Measurements from ENCODE around the gene DST. TPM values are rescaled to one million over a fixed set of nuclear protein-coding genes. Genes with fewer than 3 reads are reported as not detected.

DST gene
- total and polyA plus RNA-seq, 2 of the 8 experiments (the other 6 are each of a cell fraction or from before 2014, with no cell fraction given) = 49.4 to 116 TPM

DNA sequence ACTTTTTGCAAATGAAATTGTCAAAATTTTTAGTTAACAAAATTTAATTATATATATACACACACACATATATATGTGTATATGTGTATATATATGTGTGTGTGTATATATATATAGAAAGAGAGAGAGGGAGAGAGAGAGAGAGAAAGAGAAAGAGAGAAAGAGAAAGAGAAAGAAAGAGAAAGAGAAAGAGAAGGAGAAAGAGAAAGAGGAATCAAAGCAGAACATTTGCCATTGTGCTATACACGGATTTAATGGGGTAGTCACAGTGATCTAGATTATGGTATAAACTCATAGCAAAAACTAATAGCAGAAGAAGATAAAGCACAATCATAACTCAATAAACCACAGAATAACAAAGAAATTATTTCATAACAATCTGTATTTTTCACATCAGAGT is 126.7 kb downstream of the DST start (continued):
- TF ChIP-seq BACH1 (IDR thresholded peaks at IDR 0.05; ENCODE audit: low read length) = no peak
- TF ChIP-seq KDM5A (IDR thresholded peaks at IDR 0.05; ENCODE audit: low read length) = no peak
- TF ChIP-seq CBX8 (IDR thresholded peaks at IDR 0.05; ENCODE audit: borderline replicate concordance, low read depth, low read length) = no peak
- TF ChIP-seq RXRA (IDR thresholded peaks at IDR 0.05; ENCODE audit: insufficient read depth, low read depth, low read length) = no peak
